Measurements from ENCODE around the gene NANOS3.

GRCh38 chr19:13850910-13851733, 25.8 kb upstream of the NANOS3 start:
- no peak for TF ChIP-seq GATA2 (IDR thresholded peaks at IDR 0.05; ENCODE audit: low read depth, low read length)
- no peak for TF ChIP-seq GATA3 (IDR thresholded peaks at IDR 0.05; ENCODE audit: low read depth, low read length)
